AG09309 (cell line): Measurements from ENCODE around the gene CDR2L.

Experiments
- DNase-seq: peaks from one replicate; pipeline ENCODE4 v3.0.0-alpha.2; 2010; ENCODE audit warnings: low read depth
- H3K4me3 ChIP-seq: 2 replicates; pipeline ENCODE4 v1.5.1; 2011; ENCODE audit warnings: mild to moderate bottlenecking, low read depth, low read length, moderate library complexity; ENCODE audit not compliant: control insufficient read depth
- CTCF ChIP-seq: IDR thresholded peaks from 2 replicates; pipeline ENCODE4 v1.5.1; 2011; ENCODE audit warnings: mild to moderate bottlenecking, low read depth, low read length, inconsistent platforms; ENCODE audit not compliant: insufficient read depth, control insufficient read depth; ENCODE audit errors: missing control alignments

CDR2L gene

GRCh38 chr17:74946641-74947040 lies 40.8 kb upstream of the CDR2L start:
- TF ChIP-seq CTCF = no peak
- DNase-seq = no peak
- no peak overlapping the region for H3K4me3 ChIP-seq

GRCh38 chr17:74947041-74947754 lies 40.2 kb upstream of the CDR2L start:
- DNase-seq = no peak
- H3K4me3 ChIP-seq = no peak overlapping the region
- TF ChIP-seq CTCF = no peak

- no peak for DNase-seq
- H3K4me3 ChIP-seq = no peak overlapping the region
- TF ChIP-seq CTCF = no peak
Observed at GRCh38 chr17:74949455-74950115, 37.8 kb upstream of the CDR2L start.

GRCh38 chr17:74950207-74950606 lies 37.2 kb upstream of the CDR2L start:
- no peak for DNase-seq
- no peak overlapping the region for H3K4me3 ChIP-seq
- TF ChIP-seq CTCF = no peak

GRCh38 chr17:74951065-74951464 lies 36.4 kb upstream of the CDR2L start:
- no peak overlapping the region for H3K4me3 ChIP-seq
- no peak for TF ChIP-seq CTCF
- DNase-seq = no peak

GRCh38 chr17:74951680-74952421 lies 35.6 kb upstream of the CDR2L start:
- H3K4me3 ChIP-seq = no peak overlapping the region
- no peak for DNase-seq
- TF ChIP-seq CTCF = no peak
